ENCODE measurements around the gene POM121L12. TPM values are rescaled to one million over a fixed set of nuclear protein-coding genes. Genes with fewer than 3 reads are reported as not detected.

POM121L12 gene
- total RNA-seq, 1 experiment from 2014 or later: not detected

DNA sequence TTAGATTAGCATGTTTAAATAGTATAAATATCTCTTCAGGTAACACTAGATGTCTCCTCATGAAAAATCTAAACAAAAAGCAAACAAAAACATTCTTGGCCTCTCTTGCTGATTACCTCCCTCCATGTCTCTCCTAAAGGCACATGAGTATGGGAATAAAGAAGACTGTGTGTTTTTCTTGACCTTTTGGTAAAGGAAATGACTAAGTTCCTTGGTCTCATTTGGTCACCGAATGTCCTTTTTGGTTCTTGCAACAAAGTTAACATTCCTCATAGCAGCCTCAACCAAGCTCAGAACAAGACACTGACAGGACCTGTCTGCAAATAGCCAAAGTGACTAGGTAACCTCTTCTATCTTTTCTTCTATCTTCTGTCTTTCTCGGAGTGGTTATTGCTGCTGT, 35.5 kb downstream of the POM121L12 start (continued):
- TF ChIP-seq, protein P1, sequence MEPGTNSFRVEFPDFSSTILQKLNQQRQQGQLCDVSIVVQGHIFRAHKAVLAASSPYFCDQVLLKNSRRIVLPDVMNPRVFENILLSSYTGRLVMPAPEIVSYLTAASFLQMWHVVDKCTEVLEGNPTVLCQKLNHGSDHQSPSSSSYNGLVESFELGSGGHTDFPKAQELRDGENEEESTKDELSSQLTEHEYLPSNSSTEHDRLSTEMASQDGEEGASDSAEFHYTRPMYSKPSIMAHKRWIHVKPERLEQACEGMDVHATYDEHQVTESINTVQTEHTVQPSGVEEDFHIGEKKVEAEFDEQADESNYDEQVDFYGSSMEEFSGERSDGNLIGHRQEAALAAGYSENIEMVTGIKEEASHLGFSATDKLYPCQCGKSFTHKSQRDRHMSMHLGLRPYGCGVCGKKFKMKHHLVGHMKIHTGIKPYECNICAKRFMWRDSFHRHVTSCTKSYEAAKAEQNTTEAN (CRISPR knock-in tag; IDR thresholded peaks at IDR 0.05): no peak
- TF ChIP-seq MXD4 (CRISPR knock-in tag; IDR thresholded peaks at IDR 0.05; ENCODE audit: borderline replicate concordance) (no peak), MLX (CRISPR knock-in tag; IDR thresholded peaks at IDR 0.05) (no peak), MAX (CRISPR knock-in tag; IDR thresholded peaks at IDR 0.05) (no peak), ZMAT4 (CRISPR knock-in tag; IDR thresholded peaks at IDR 0.05) (no peak)
